GM12878 (cell line): ENCODE measurements around the gene HERC4. TPM values are rescaled to one million over a fixed set of nuclear protein-coding genes. Genes with fewer than 3 reads are reported as not detected.

Experiments
- ATAC-seq: fragments of 200-7000 bp; cut with Tn5 transposase; 3 replicates; pipeline ENCODE4 v1.9.1; 2020; ENCODE audit warnings: mild to moderate bottlenecking, moderate library complexity
- BruUV-seq: library from RNA; stranded (reverse); fragments of 400-500 nt; replicated peaks from 2 replicates; lab custom pipeline; 2021; lab: Mats Ljungman, UMichigan
- CTCF ChIA-PET: fragments of 300-600 bp; sonication (Branson Sonifier 250); formaldehyde crosslinking; extraction: SDS; loops from one replicate; lab custom pipeline; 2021; ENCODE audit warnings: inconsistent platforms; lab: Yijun Ruan, JAX
- POLR2A ChIA-PET: fragments of 350-600 bp; formaldehyde crosslinking; extraction: SDS; loops from one replicate; lab custom pipeline; 2021; ENCODE audit warnings: inconsistent platforms; lab: Charles Lee
- RAD21 ChIA-PET: fragments of 300-600 bp; sonication (Branson Sonifier 250); formaldehyde crosslinking; loops from one replicate; lab custom pipeline; 2023; ENCODE audit warnings: antibody characterized with exemption; ENCODE audit not compliant: unreplicated experiment; lab: Charles Lee
- SMC1A ChIA-PET: fragments of 300-600 bp; sonication (Branson Sonifier 250); formaldehyde crosslinking; loops from one replicate; lab custom pipeline; 2023; ENCODE audit not compliant: unreplicated experiment, uncharacterized antibody; lab: Charles Lee
- DNase-seq: peaks from one replicate; pipeline ENCODE4 v3.0.0-alpha.2; 2011; ENCODE audit warnings: low read depth, low spot score
- FAIRE-seq: peaks from 3 replicates; lab custom pipeline; 2011; peaks lifted over from hg19 to GRCh38; lab: Jason Lieb, UNC
- H2AFZ ChIP-seq: 2 replicates; pipeline ENCODE4 v1.6.0; 2011; ENCODE audit warnings: low read depth, low read length, control low read depth; ENCODE audit not compliant: control insufficient read depth
- H3K27ac ChIP-seq: 2 replicates; pipeline ENCODE4 v1.5.1; 2011; ENCODE audit warnings: control low read depth; ENCODE audit not compliant: control insufficient read depth, insufficient read depth
- H3K27me3 ChIP-seq, 2 experiments: replicated peaks in 1 of 2; 2 replicates each; pipeline versions ENCODE4 v1.6.0 to v1.6.1; 2011; ENCODE audit warnings: low read length in 1 of 2; ENCODE audit not compliant: control insufficient read depth in 2 of 2, insufficient read depth in 2 of 2
- H3K36me3 ChIP-seq, 2 experiments: 2 replicates each; pipeline ENCODE4 v1.5.1; 2011; ENCODE audit warnings: low read length in 1 of 2; ENCODE audit not compliant: control insufficient read depth in 2 of 2, insufficient read depth in 2 of 2
- H3K4me1 ChIP-seq: 2 replicates; pipeline ENCODE4 v1.6.1; 2011; ENCODE audit warnings: mild to moderate bottlenecking, low read length, moderate library complexity, mixed read lengths; ENCODE audit not compliant: control insufficient read depth, insufficient read depth
- H3K4me2 ChIP-seq: 2 replicates; pipeline ENCODE4 v1.6.0; 2011; ENCODE audit warnings: control low read depth; ENCODE audit not compliant: control insufficient read depth, insufficient read depth
- H3K4me3 ChIP-seq: fragments of 200-600 bp; sonication (generic); 2 replicates; pipeline ENCODE4 v1.5.1; 2016
- H3K79me2 ChIP-seq: 2 replicates; pipeline ENCODE4 v1.6.0; 2011; ENCODE audit warnings: low read length; ENCODE audit not compliant: control insufficient read depth, insufficient read depth
- H3K9ac ChIP-seq: 2 replicates; pipeline ENCODE4 v1.8.0; 2011; ENCODE audit warnings: low read length, control low read depth, mixed read lengths; ENCODE audit not compliant: control insufficient read depth, insufficient read depth
- H3K9me3 ChIP-seq: replicated peaks from 3 replicates; pipeline ENCODE4 v1.5.1; 2011; ENCODE audit warnings: mild to moderate bottlenecking, low read length; ENCODE audit not compliant: control insufficient read depth, insufficient read depth
- H4K20me1 ChIP-seq: 2 replicates; pipeline ENCODE4 v1.6.0; 2011; ENCODE audit not compliant: control insufficient read depth, insufficient read depth
- BHLHE40 ChIP-seq, 2 experiments: fragments of 450-650 bp in 1 of 2; IDR thresholded peaks; 2 replicates each; pipeline ENCODE4 v1.6.1; 2011 to 2017; ENCODE audit warnings: low read depth in 2 of 2, borderline replicate concordance in 1 of 2, improper control_type of control experiment in 1 of 2, low read length in 1 of 2, mild to moderate bottlenecking in 1 of 2
- EGR1 ChIP-seq, 2 experiments: IDR thresholded peaks; 1 replicate in 1 of 2; 2 replicates in 1 of 2; pipeline ENCODE4 v1.6.1; 2011 to 2012; ENCODE audit warnings: low read depth in 2 of 2, low read length in 2 of 2, borderline replicate concordance in 1 of 2, mild to moderate bottlenecking in 1 of 2, moderate library complexity in 1 of 2
- ETV6 ChIP-seq, 2 experiments: fragments of 450-650 bp in 1 of 2; IDR thresholded peaks in 1 of 2; conservative IDR thresholded peaks in 1 of 2; 2 replicates each; pipeline ENCODE4 v1.6.1; 2014; ENCODE audit warnings: antibody characterized with exemption in 1 of 2, borderline replicate concordance in 1 of 2, low read depth in 1 of 2, mild to moderate bottlenecking in 1 of 2, moderate library complexity in 1 of 2
- FOXM1 ChIP-seq: IDR thresholded peaks from 2 replicates; pipeline ENCODE4 v1.6.1; 2012; ENCODE audit warnings: low read depth, mild to moderate bottlenecking, inconsistent platforms, low read length, moderate library complexity
- IKZF1 ChIP-seq: fragments of 450-650 bp; conservative IDR thresholded peaks from 2 replicates; pipeline ENCODE4 v1.6.1; 2017; ENCODE audit warnings: antibody characterized with exemption, mild to moderate bottlenecking
- KLF5 ChIP-seq: fragments of 450-650 bp; IDR thresholded peaks from 2 replicates; pipeline ENCODE4 v1.6.1; 2014; ENCODE audit warnings: mild to moderate bottlenecking; ENCODE audit not compliant: partially characterized antibody
- NFXL1 ChIP-seq: fragments of 450-650 bp; IDR thresholded peaks from 2 replicates; pipeline ENCODE4 v1.6.1; 2017; ENCODE audit warnings: antibody characterized with exemption, mild to moderate bottlenecking, borderline replicate concordance
- NRF1 ChIP-seq: conservative IDR thresholded peaks from 2 replicates; pipeline ENCODE4 v1.6.1; 2011; ENCODE audit warnings: mild to moderate bottlenecking, low read depth, low read length, improper control_type of control experiment
- RCOR1 ChIP-seq: conservative IDR thresholded peaks from 2 replicates; pipeline ENCODE4 v1.6.1; 2012; ENCODE audit warnings: low read depth, low read length, improper control_type of control experiment
- SIX5 ChIP-seq: IDR thresholded peaks from 2 replicates; pipeline ENCODE4 v1.6.1; 2011; ENCODE audit warnings: mild to moderate bottlenecking, low read depth, low read length, moderate library complexity; ENCODE audit not compliant: severe bottlenecking
- SMAD5 ChIP-seq: IDR thresholded peaks from 2 replicates; pipeline ENCODE4 v1.6.1; 2016; ENCODE audit warnings: antibody characterized with exemption, low read depth
- SREBF1 ChIP-seq: IDR thresholded peaks from 2 replicates; pipeline ENCODE4 v1.6.1; 2012; ENCODE audit warnings: mild to moderate bottlenecking, low read length
- SREBF2 ChIP-seq: IDR thresholded peaks from 2 replicates; pipeline ENCODE4 v1.6.1; 2012; ENCODE audit warnings: mild to moderate bottlenecking, low read length
- TBL1XR1 ChIP-seq: IDR thresholded peaks from 2 replicates; pipeline ENCODE4 v1.6.1; 2012; ENCODE audit warnings: low read depth, low read length, improper control_type of control experiment
- WGBS: methylation state at CpG from one replicate; pipeline ENCODE4 v1.1.6; 2016; ENCODE audit warnings: low lambda C conversion rate; ENCODE audit not compliant: insufficient replicate concordance, insufficient coverage; ENCODE audit errors: missing lambda C conversion rate; 5-methylcytosine and 5-hydroxymethylcytosine counted together
- in situ Hi-C: fragments of 300-500 bp; cut with MboI; formaldehyde crosslinking; loops from 9 replicates; pipeline ENCODE4 v1.14.3; 2018; ENCODE audit warnings: mixed read lengths
- intact Hi-C: fragments of 100-400 bp; cut with micrococcal nuclease; formaldehyde crosslinking; loops from one replicate; pipeline ENCODE4 v1.14.2; 2022; ENCODE audit not compliant: unreplicated experiment
- polyA plus RNA-seq, 11 experiments: library from polyadenylated mRNA; depleted of rRNA in 4 of 11; unstranded in 6 of 11; stranded (reverse) in 5 of 11; fragments of >200 nt; fragmentation: Nextera tagmentation in 4 of 11; fragmentation: Illumina TruSeq in 1 of 11; extraction: Ambion mirVana in 4 of 11; extraction: Trizol in 1 of 11; gene quantifications; 1 replicate in 1 of 11; 2 replicates in 10 of 11; pipeline versions ENCODE4 v1.2.1 to v1.2.3, GENCODE V29; 2011 to 2016; ENCODE audit warnings: inconsistent platforms in 2 of 11, missing spikeins in 2 of 11, low read depth in 1 of 11
- total RNA-seq, 4 experiments: library from RNA; depleted of rRNA in 3 of 4; stranded (reverse); fragments of >200 nt in 3 of 4; fragmentation: Illumina TruSeq in 1 of 4; extraction: Trizol in 1 of 4; gene quantifications; 2 replicates each; pipeline versions ENCODE4 v1.2.1 to v1.2.3, GENCODE V29; 2013 to 2021
- TF ChIP-seq, protein P1 (sequence below): IDR thresholded peaks from 2 replicates; pipeline ENCODE4 v1.6.1; 2012; ENCODE audit warnings: mild to moderate bottlenecking, low read depth, low read length
- TF ChIP-seq, protein P2 (sequence below): IDR thresholded peaks from 2 replicates; pipeline ENCODE4 v1.6.1; 2011; ENCODE audit warnings: borderline replicate concordance, low read depth, mild to moderate bottlenecking, moderate library complexity, mixed read lengths, low read length; ENCODE audit not compliant: insufficient read depth; ENCODE audit errors: extremely low read length
- TF ChIP-seq, protein P3 (sequence below): IDR thresholded peaks from 2 replicates; pipeline ENCODE4 v1.6.1; 2011; ENCODE audit warnings: mild to moderate bottlenecking, low read depth, low read length, moderate library complexity; ENCODE audit not compliant: insufficient replicate concordance
- TF ChIP-seq, protein P4 (sequence below): fragments of 450-650 bp; IDR thresholded peaks from 2 replicates; pipeline ENCODE4 v1.6.1; 2016; ENCODE audit warnings: mild to moderate bottlenecking

HERC4 gene
- total and polyA plus RNA-seq, 10 of the 15 experiments (the other 5 are each of a cell fraction or from before 2014, with no cell fraction given), result 9.7 to 36.8 (median 23.4) TPM

DNA sequence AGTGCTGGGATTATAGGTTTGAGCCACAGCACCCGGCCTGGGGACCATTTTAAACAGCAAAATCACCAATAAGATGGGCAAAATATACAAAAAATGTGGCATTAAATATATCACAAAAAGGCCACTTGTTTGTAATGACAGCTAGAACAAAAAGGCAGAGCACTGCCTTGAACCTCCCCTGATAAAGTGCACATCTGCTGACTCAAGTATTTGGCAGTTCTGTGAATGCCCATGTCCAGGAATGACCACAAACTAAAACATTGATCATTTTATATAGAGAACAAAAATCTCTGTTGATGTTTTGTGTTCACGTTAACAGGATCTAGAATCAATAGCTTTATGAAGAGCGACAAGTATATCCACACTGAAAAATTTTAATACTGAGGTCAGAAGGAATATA, 21.5 kb downstream of the HERC4 start:
- ATAC-seq, result no peak
- TF ChIP-seq EGR1 (IDR thresholded peaks at IDR 0.05; ENCODE audit: borderline replicate concordance in 1 of 2, low read depth in 2 of 2, low read length in 2 of 2) (no peak), SMAD5 (no peak), BHLHE40 (IDR thresholded peaks at IDR 0.05; ENCODE audit: borderline replicate concordance in 1 of 2, low read depth in 2 of 2, low read length in 1 of 2) (no peak), NRF1 (no peak), KLF5 (no peak), ETV6 (conservative IDR thresholded peaks at IDR 0.05 in 1 of 2, IDR thresholded peaks at IDR 0.05 in 1 of 2; ENCODE audit: borderline replicate concordance in 1 of 2, low read depth in 1 of 2) (no peak), TBL1XR1 (no peak), RCOR1 (no peak), IKZF1 (no peak), SREBF1 (no peak), NFXL1 (no peak), FOXM1 (no peak), SREBF2 (no peak), SIX5 (no peak)
- TF ChIP-seq, protein P1, sequence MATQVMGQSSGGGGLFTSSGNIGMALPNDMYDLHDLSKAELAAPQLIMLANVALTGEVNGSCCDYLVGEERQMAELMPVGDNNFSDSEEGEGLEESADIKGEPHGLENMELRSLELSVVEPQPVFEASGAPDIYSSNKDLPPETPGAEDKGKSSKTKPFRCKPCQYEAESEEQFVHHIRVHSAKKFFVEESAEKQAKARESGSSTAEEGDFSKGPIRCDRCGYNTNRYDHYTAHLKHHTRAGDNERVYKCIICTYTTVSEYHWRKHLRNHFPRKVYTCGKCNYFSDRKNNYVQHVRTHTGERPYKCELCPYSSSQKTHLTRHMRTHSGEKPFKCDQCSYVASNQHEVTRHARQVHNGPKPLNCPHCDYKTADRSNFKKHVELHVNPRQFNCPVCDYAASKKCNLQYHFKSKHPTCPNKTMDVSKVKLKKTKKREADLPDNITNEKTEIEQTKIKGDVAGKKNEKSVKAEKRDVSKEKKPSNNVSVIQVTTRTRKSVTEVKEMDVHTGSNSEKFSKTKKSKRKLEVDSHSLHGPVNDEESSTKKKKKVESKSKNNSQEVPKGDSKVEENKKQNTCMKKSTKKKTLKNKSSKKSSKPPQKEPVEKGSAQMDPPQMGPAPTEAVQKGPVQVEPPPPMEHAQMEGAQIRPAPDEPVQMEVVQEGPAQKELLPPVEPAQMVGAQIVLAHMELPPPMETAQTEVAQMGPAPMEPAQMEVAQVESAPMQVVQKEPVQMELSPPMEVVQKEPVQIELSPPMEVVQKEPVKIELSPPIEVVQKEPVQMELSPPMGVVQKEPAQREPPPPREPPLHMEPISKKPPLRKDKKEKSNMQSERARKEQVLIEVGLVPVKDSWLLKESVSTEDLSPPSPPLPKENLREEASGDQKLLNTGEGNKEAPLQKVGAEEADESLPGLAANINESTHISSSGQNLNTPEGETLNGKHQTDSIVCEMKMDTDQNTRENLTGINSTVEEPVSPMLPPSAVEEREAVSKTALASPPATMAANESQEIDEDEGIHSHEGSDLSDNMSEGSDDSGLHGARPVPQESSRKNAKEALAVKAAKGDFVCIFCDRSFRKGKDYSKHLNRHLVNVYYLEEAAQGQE, result no peak
- TF ChIP-seq, protein P2, sequence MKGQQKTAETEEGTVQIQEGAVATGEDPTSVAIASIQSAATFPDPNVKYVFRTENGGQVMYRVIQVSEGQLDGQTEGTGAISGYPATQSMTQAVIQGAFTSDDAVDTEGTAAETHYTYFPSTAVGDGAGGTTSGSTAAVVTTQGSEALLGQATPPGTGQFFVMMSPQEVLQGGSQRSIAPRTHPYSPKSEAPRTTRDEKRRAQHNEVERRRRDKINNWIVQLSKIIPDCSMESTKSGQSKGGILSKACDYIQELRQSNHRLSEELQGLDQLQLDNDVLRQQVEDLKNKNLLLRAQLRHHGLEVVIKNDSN, result no peak
- TF ChIP-seq, protein P3, sequence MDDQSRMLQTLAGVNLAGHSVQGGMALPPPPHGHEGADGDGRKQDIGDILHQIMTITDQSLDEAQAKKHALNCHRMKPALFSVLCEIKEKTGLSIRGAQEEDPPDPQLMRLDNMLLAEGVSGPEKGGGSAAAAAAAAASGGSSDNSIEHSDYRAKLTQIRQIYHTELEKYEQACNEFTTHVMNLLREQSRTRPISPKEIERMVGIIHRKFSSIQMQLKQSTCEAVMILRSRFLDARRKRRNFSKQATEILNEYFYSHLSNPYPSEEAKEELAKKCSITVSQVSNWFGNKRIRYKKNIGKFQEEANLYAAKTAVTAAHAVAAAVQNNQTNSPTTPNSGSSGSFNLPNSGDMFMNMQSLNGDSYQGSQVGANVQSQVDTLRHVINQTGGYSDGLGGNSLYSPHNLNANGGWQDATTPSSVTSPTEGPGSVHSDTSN, result no peak
- TF ChIP-seq, protein P4, sequence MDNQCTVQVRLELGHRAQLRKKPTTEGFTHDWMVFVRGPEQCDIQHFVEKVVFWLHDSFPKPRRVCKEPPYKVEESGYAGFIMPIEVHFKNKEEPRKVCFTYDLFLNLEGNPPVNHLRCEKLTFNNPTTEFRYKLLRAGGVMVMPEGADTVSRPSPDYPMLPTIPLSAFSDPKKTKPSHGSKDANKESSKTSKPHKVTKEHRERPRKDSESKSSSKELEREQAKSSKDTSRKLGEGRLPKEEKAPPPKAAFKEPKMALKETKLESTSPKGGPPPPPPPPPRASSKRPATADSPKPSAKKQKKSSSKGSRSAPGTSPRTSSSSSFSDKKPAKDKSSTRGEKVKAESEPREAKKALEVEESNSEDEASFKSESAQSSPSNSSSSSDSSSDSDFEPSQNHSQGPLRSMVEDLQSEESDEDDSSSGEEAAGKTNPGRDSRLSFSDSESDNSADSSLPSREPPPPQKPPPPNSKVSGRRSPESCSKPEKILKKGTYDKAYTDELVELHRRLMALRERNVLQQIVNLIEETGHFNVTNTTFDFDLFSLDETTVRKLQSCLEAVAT, result no peak

More for the DNA sequence above, 21.5 kb downstream of the HERC4 start:
- no peak for DNase-seq
- no peak overlapping the region for H3K4me3 ChIP-seq
- H3K4me1 ChIP-seq, result no peaks in the 10 kb centered on the region
- H2AFZ ChIP-seq, result no peak overlapping the region
- ChIA-PET SMC1A (interaction anchor here (0.7 to 3.6 kb wide), 5 partner anchors 9 to 159 kb away, joined by 3 to 13 read pairs (median 3); no protein-coding TSS in a partner anchor), CTCF (interaction anchor here (0.6 to 1.2 kb wide), 3 partner anchors 11 to 29 kb away, joined by 3 to 5 read pairs (median 3); no protein-coding TSS in a partner anchor), RAD21 (no interaction called here), POLR2A (no interaction called here)
- BruUV-seq, result no TSS peak
- in situ Hi-C loops (no loop called here), intact Hi-C loops (no loop called here)
- H3K27ac ChIP-seq, result no peak overlapping the region
- no peaks in the 10 kb centered on the region for H4K20me1 ChIP-seq
- no peaks in the 10 kb centered on the region for H3K27me3 ChIP-seq
- H3K4me2 ChIP-seq, result no peak overlapping the region
- WGBS, result 96% methylated on average over 3 of the region's 3 CpGs
- no peaks in the 10 kb centered on the region for H3K79me2 ChIP-seq
- no peak overlapping the region for H3K9ac ChIP-seq
- no peaks in the 10 kb centered on the region for H3K36me3 ChIP-seq
- FAIRE-seq, result no peak
- no peaks in the 10 kb centered on the region for H3K9me3 ChIP-seq
